ENCODE measurements around the gene CELF6.

The CELF6 gene

GRCh38 chr15:72248514-72248913 is 71.4 kb downstream of the CELF6 start:
- no peak for DNase-seq (ENCODE audit: low read depth, low spot score)
- peaks cover 86% of the 10 kb centered on the region for H3K36me3 ChIP-seq (ENCODE audit: insufficient read depth, insufficient read length, low read length)
- H3K4me1 ChIP-seq (ENCODE audit: insufficient read depth, insufficient read length): peaks cover 2% of the 10 kb centered on the region
- no peak overlapping the region for H3K4me3 ChIP-seq (ENCODE audit: insufficient read length, low read depth)
- no peaks in the 10 kb centered on the region for H3K27me3 ChIP-seq (ENCODE audit: insufficient read depth, insufficient read length)
- H3K9me3 ChIP-seq (ENCODE audit: insufficient read depth, low read length): no peaks in the 10 kb centered on the region
- H3K9ac ChIP-seq (ENCODE audit: insufficient read length, low read depth): no peak overlapping the region
- no peak for TF ChIP-seq SUZ12 (IDR thresholded peaks at IDR 0.05; ENCODE audit: extremely low read depth, insufficient read depth, insufficient read length)

- Histone ChIP-seq H3K9me3 (ENCODE audit: insufficient read depth, low read length) (no peaks in the 10 kb centered on the region), H3K4me1 (ENCODE audit: insufficient read depth, insufficient read length) (peaks cover 2% of the 10 kb centered on the region), H3K36me3 (ENCODE audit: insufficient read depth, insufficient read length, low read length) (peaks cover 73% of the 10 kb centered on the region), H3K4me3 (ENCODE audit: insufficient read length, low read depth) (no peak overlapping the region), H3K27me3 (ENCODE audit: insufficient read depth, insufficient read length) (no peaks in the 10 kb centered on the region), H3K9ac (ENCODE audit: insufficient read length, low read depth) (no peak overlapping the region)
- DNase-seq (ENCODE audit: low read depth, low spot score): peak; percentile 66
- no peak for TF ChIP-seq YY1 (IDR thresholded peaks at IDR 0.05; ENCODE audit: insufficient read depth, insufficient read length)
- TF ChIP-seq SUZ12 (IDR thresholded peaks at IDR 0.05; ENCODE audit: extremely low read depth, insufficient read depth, insufficient read length): no peak
- no peak for TF ChIP-seq ZNF274 (IDR thresholded peaks at IDR 0.05; ENCODE audit: low read depth, low read length)
These were observed 77.1 kb downstream of the CELF6 start for GRCh38 chr15:72242775-72243370.

- Histone ChIP-seq H3K27me3 (ENCODE audit: insufficient read depth, insufficient read length) (no peaks in the 10 kb centered on the region), H3K36me3 (ENCODE audit: insufficient read depth, insufficient read length, low read length) (peaks cover 54% of the 10 kb centered on the region), H3K4me3 (ENCODE audit: insufficient read length, low read depth) (no peak overlapping the region), H3K9me3 (ENCODE audit: insufficient read depth, low read length) (no peaks in the 10 kb centered on the region), H3K9ac (ENCODE audit: insufficient read length, low read depth) (no peak overlapping the region), H3K4me1 (ENCODE audit: insufficient read depth, insufficient read length) (peaks cover 2% of the 10 kb centered on the region)
- TF ChIP-seq YY1 (IDR thresholded peaks at IDR 0.05; ENCODE audit: insufficient read depth, insufficient read length) (no peak), ZNF274 (IDR thresholded peaks at IDR 0.05; ENCODE audit: low read depth, low read length) (no peak), SUZ12 (IDR thresholded peaks at IDR 0.05; ENCODE audit: extremely low read depth, insufficient read depth, insufficient read length) (no peak)
- DNase-seq (ENCODE audit: low read depth, low spot score): no peak
These were observed 80.3 kb downstream of the CELF6 start for GRCh38 chr15:72239652-72240051.

GRCh38 chr15:72238586-72238985 is 81.4 kb downstream of the CELF6 start:
- no peak overlapping the region for H3K4me3 ChIP-seq (ENCODE audit: insufficient read length, low read depth)
- H3K27me3 ChIP-seq (ENCODE audit: insufficient read depth, insufficient read length): no peaks in the 10 kb centered on the region
- H3K4me1 ChIP-seq (ENCODE audit: insufficient read depth, insufficient read length): no peaks in the 10 kb centered on the region
- DNase-seq (ENCODE audit: low read depth, low spot score): no peak
- no peak overlapping the region for H3K9ac ChIP-seq (ENCODE audit: insufficient read length, low read depth)
- TF ChIP-seq ZNF274 (IDR thresholded peaks at IDR 0.05; ENCODE audit: low read depth, low read length): no peak
- no peak for TF ChIP-seq SUZ12 (IDR thresholded peaks at IDR 0.05; ENCODE audit: extremely low read depth, insufficient read depth, insufficient read length)
- no peak for TF ChIP-seq YY1 (IDR thresholded peaks at IDR 0.05; ENCODE audit: insufficient read depth, insufficient read length)
- H3K36me3 ChIP-seq (ENCODE audit: insufficient read depth, insufficient read length, low read length): peaks cover 43% of the 10 kb centered on the region
- no peaks in the 10 kb centered on the region for H3K9me3 ChIP-seq (ENCODE audit: insufficient read depth, low read length)

- H3K9me3 ChIP-seq (ENCODE audit: insufficient read depth, low read length): no peaks in the 10 kb centered on the region
- no peak overlapping the region for H3K9ac ChIP-seq (ENCODE audit: insufficient read length, low read depth)
- no peak for DNase-seq (ENCODE audit: low read depth, low spot score)
- TF ChIP-seq ZNF274 (IDR thresholded peaks at IDR 0.05; ENCODE audit: low read depth, low read length): no peak
- no peak for TF ChIP-seq SUZ12 (IDR thresholded peaks at IDR 0.05; ENCODE audit: extremely low read depth, insufficient read depth, insufficient read length)
- TF ChIP-seq YY1 (IDR thresholded peaks at IDR 0.05; ENCODE audit: insufficient read depth, insufficient read length): no peak
- peaks cover 39% of the 10 kb centered on the region for H3K36me3 ChIP-seq (ENCODE audit: insufficient read depth, insufficient read length, low read length)
- H3K4me3 ChIP-seq (ENCODE audit: insufficient read length, low read depth): no peak overlapping the region
- H3K4me1 ChIP-seq (ENCODE audit: insufficient read depth, insufficient read length): no peaks in the 10 kb centered on the region
- H3K27me3 ChIP-seq (ENCODE audit: insufficient read depth, insufficient read length): no peaks in the 10 kb centered on the region
These were observed 82.1 kb downstream of the CELF6 start for GRCh38 chr15:72237853-72238224.

GRCh38 chr15:72237029-72237852 is 82.7 kb downstream of the CELF6 start:
- peak overlapping the region; percentile 16 for H3K4me3 ChIP-seq (ENCODE audit: insufficient read length, low read depth)
- peak; percentile 61 for DNase-seq (ENCODE audit: low read depth, low spot score)

GRCh38 chr15:72236381-72237003 is 83.5 kb downstream of the CELF6 start:
- H3K27me3 ChIP-seq (ENCODE audit: insufficient read depth, insufficient read length): no peaks in the 10 kb centered on the region
- no peaks in the 10 kb centered on the region for H3K9me3 ChIP-seq (ENCODE audit: insufficient read depth, low read length)
- H3K36me3 ChIP-seq (ENCODE audit: insufficient read depth, insufficient read length, low read length): peaks cover 26% of the 10 kb centered on the region
- no peaks in the 10 kb centered on the region for H3K4me1 ChIP-seq (ENCODE audit: insufficient read depth, insufficient read length)
- no peak for DNase-seq (ENCODE audit: low read depth, low spot score)
- no peak overlapping the region for H3K4me3 ChIP-seq (ENCODE audit: insufficient read length, low read depth)
- TF ChIP-seq ZNF274 (IDR thresholded peaks at IDR 0.05; ENCODE audit: low read depth, low read length) (no peak), YY1 (IDR thresholded peaks at IDR 0.05; ENCODE audit: insufficient read depth, insufficient read length) (no peak), SUZ12 (IDR thresholded peaks at IDR 0.05; ENCODE audit: extremely low read depth, insufficient read depth, insufficient read length) (no peak)
- H3K9ac ChIP-seq (ENCODE audit: insufficient read length, low read depth): no peak overlapping the region

More at GRCh38 chr15:72237029-72237852, 82.7 kb downstream of the CELF6 start:
- H3K27me3 ChIP-seq (ENCODE audit: insufficient read depth, insufficient read length): no peaks in the 10 kb centered on the region
- peak overlapping the region; percentile 45 for H3K9ac ChIP-seq (ENCODE audit: insufficient read length, low read depth)
- peaks cover 34% of the 10 kb centered on the region for H3K36me3 ChIP-seq (ENCODE audit: insufficient read depth, insufficient read length, low read length)
- H3K4me1 ChIP-seq (ENCODE audit: insufficient read depth, insufficient read length): no peaks in the 10 kb centered on the region
- H3K9me3 ChIP-seq (ENCODE audit: insufficient read depth, low read length): no peaks in the 10 kb centered on the region
- TF ChIP-seq YY1 (IDR thresholded peaks at IDR 0.05; ENCODE audit: insufficient read depth, insufficient read length): no peak
- TF ChIP-seq SUZ12 (IDR thresholded peaks at IDR 0.05; ENCODE audit: extremely low read depth, insufficient read depth, insufficient read length): no peak
- TF ChIP-seq ZNF274 (IDR thresholded peaks at IDR 0.05; ENCODE audit: low read depth, low read length): no peak

All from NT2/D1 (cell line).